Fibroblast of skin of abdomen (primary cell): ENCODE measurements around the gene VIT.
"Not testable (repeated sequence)": the region's sequence is repeated elsewhere in the genome, so short reads cannot be mapped to it uniquely, and the experiment has no call there.

ENCODE experiments used
- DNase-seq: peaks from one replicate; pipeline ENCODE4 v3.0.0-alpha.2; 2013

The VIT gene

GRCh38 chr2:36677996-36678605 is 18.4 kb upstream of the VIT start:
- no peak for DNase-seq

DNA sequence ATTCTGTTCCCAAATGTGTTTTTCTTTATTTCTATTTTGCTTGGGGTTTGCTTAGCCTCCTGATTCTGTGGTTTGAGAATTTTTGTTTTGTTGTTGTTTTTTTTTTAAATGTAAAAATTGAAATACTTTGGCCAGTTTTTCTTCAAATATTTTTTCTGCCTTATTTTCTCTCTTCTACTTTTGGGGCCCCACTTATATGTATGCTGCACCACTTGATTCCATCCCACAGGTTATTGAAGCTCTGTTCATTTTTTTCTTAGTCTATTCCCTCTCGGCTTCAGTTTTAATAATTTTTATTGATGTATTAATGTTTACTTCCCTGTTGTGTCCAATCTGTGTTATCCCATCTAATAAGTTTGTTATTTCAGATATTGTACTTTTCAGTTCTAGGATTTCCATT is 17.7 kb upstream of the VIT start:
- DNase-seq, result no peak

DNA sequence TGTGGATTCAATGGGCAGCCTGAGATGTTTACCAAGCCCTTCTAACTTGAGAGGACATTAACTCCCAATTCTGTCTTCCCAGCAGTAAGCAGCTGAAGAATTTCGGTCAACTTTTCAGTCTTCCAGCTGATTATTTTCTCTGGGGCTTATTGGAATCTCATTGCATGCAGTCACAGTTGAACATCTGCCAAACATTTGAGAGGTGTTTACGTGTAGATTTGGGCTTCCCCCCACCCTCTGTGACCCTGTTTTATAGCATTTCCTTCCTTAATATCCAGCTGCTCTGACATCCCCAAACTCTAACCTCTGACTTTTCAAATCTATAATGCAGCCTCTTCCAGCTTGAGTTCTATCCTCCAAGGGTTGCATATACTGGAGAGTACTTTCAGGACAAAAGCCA is 16.5 kb upstream of the VIT start:
- peak; percentile 25 for DNase-seq

DNA sequence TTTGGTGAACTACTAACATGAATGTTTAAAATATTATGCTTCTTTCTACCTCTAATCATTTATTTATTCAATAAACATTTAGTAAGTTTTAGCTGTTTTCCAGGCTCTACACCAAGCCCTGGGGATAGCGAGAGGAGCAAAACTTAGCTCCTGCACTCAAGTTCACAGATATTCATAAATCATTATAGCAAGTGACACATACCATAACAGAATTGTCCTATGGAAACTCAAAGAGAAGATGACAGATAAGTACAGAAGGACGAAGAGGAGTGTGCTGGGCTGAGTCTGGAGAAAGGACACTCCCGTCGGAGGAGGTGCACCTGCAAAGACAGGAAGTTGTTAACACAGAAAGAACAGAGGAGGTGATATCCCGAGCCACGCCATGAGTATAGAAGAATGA is 13.9 kb upstream of the VIT start:
- DNase-seq, result no peak

DNA sequence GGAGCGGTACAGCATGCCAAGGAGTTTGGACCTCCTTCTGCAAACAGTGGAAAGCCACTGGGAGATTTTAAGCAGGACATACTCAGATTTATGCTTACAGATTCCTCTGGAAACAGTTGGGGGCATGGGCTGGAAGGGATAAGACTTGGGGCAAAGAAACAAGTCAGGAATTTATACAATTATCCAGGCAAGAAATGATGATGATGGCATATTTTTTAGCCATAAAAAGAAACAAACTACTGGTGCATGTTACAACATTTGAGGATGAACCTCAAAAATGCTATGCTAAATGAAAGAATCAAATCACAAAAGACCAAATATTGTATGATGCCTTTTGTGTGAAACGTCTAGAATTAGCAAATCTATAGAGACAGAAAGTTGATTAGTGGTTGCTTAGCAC is 13.5 kb upstream of the VIT start:
- no peak for DNase-seq

DNA sequence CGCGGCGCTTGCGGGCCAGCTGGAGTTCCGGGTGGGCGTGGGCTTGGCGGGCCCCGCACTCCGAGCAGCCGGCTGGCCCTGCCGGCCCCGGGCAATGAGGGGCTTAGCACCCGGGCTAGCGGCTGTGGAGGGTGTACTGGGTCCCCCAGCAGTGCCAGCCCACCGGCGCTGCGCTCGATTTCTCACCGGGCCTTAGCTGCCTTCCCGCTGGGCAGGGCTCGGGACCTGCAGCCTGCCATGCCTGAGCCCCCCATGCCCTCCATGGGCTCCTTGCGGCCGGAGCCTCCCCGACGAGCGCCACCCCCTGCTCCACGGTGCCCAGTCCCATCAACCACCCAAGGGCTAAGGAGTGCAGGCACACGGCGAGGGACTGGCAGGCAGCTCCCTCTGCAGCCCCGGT is 8.2 kb upstream of the VIT start:
- DNase-seq, result not testable (repeated sequence)

DNA sequence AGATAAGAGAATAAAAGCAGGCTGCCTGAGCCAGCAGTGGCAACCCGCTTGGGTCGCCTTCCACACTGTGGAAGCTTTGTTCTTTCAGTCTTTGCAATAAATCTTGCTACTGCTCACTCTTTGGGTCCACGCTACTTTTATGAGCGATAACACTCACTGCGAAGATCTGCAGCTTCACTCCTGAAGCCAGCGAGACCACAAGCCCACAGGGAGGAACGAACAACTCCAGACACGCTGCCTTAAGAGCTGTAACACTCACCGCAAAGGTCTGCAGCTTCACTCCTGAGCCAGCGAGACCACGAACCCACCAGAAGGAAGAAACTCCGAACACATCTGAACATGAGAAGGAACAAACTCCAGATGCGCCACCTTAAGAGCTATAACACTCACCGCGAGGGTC is 7.5 kb upstream of the VIT start:
- DNase-seq, result not testable (repeated sequence)

- no peak for DNase-seq
Measured at GRCh38 chr2:36692121-36692520, 4.4 kb upstream of the VIT start.

GRCh38 chr2:36693825-36694224 is 2.7 kb upstream of the VIT start:
- no peak for DNase-seq

DNA sequence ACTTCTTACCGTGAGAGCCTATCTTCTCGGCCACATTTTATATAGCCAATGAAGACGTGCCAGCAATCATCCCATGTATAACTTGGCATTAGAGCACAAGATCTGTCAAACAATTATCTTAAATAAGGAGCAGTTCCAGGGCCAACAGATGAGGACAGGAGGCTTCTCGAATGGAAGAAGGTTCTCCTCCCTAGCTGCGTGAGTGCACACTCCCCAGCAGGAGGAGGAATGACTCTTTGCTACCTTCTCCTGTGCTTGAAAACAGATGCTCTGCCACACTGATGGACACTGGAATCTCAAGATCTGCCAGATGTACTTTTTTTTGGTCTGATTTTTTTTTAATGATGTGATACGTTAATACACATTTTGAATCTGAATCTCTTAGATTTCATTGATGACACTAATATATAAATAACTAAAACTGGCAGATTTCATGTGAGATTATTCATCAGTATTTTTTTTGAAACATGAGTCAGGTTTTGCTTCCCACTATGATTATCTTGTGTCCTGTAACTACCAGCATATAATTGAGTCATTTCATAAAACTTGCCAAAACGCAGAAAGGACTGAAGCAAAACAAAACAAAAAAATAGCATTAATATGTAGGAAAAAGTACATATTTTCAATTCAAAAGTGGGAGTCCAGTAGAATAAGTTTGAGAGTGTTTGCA is 626 bp upstream of the VIT start:
- DNase-seq, result peak; percentile 62

DNA sequence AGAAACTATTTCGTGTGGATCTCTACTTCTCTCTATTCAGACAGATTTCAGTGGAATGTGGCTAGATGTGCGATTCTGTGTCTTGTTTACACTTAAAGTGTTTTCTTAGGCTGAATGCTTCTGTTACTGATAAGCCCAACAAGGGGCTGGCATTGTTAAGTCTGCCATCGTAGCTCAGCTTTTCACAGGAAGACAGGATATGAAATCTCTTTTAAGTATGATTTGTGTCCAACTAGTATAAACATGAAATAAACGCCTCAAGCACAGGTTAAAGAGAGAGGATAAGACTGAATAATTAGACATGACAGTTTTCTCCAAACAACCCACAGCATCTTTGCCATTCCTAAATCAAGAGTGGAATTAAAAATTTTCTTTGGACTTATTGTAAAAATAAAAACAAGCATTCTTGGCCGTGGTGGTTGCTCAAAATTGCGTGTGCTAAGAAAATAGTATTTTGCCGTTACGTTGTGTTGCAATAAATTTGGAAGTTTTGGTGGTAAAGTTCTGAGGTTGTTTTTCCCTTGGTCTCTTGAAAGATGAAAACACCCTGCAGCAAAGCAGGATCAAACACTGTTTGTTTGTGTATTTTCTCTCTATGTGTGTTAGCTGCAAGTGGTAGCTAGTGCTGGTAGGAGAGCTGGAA is 1.0 kb downstream of the VIT start:
- no peak for DNase-seq

GRCh38 chr2:36698993-36699392 is 2.5 kb downstream of the VIT start:
- DNase-seq, result no peak

DNA sequence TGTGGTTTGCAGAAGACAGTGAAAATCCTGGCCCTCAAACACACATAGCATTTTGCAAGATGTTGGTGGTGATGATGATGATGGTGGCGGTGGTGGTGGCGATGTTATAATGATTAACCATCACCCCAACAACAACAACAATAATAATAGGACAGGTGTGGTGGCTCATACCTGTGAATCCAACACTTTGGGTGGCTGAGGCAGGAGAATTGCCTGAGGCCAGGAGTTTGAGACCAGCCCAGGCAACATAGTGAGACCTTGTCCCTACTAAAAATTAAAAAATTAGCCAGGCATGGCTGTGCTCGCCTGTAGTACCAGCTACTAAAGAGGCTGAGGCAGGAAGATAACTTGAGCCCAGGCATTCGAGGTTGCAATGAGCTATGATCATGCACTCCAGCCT is 3.8 kb downstream of the VIT start:
- no peak for DNase-seq

DNA sequence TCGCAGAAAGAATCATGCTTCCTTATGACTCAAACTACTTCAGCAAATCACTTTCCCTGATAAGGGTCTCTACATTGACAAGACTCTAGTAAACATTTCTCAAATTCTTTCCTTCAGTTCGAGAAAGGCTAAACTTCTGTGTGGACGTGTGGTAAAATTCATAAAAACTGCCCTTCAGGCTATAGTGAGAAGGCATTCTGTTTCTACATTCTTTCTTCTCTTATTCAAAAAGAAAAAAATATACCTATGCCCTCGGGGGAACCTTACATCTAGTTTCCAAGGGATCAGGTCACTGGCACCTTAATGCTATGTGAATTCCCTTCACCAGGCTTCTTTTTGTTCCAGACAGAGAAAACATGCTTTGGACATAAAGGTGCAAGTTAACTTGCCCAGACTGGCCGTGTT is 4.9 kb downstream of the VIT start:
- no peak for DNase-seq

DNA sequence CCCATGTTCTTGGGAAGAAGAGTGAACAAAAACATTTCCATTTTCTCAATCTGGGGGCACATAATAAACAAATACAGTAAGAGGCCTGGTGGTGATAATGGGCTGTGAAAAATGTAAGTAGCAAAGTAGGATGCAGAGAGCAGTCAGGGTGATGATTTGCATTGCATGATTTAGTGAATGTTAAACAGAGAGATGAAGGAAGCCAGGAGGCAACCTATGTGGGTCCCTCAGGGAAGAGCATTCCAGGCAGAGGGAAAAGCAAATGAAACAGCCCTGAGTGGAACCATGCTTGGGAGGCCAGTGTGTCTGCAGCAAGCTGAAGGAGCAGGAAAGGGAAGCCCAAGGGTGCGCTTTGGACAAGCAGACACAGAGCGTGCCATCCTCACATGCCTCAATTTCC is 5.4 kb downstream of the VIT start:
- no peak for DNase-seq

- no peak for DNase-seq
Measured at GRCh38 chr2:36702781-36703180, 6.3 kb downstream of the VIT start.

GRCh38 chr2:36704475-36705150 is 8.1 kb downstream of the VIT start:
- no peak for DNase-seq

GRCh38 chr2:36705326-36706020 is 9.0 kb downstream of the VIT start:
- DNase-seq, result peak; percentile 26

- DNase-seq, result no peak
Measured at GRCh38 chr2:36706021-36706876, 9.7 kb downstream of the VIT start.

- peak; percentile 78 for DNase-seq
Measured at GRCh38 chr2:36707050-36707449, 10.5 kb downstream of the VIT start.

- DNase-seq, result peak; percentile 93
Measured at GRCh38 chr2:36708041-36708741, 11.7 kb downstream of the VIT start.
